H7 (cell line): Measurements from ENCODE around the gene PLCB2. TPM values are rescaled to one million over a fixed set of nuclear protein-coding genes. Genes with fewer than 3 reads are reported as not detected.

Source experiments
- DNase-seq: peaks from one replicate; pipeline ENCODE4 v3.0.0; 2012
- H3K27me3 ChIP-seq: 2 replicates; pipeline ENCODE4 v1.6.0; 2011; ENCODE audit warnings: mild to moderate bottlenecking, low read length; ENCODE audit not compliant: control insufficient read depth, insufficient read depth
- H3K36me3 ChIP-seq: replicated peaks from 2 replicates; pipeline ENCODE4 v1.5.1; 2011; ENCODE audit warnings: low read length; ENCODE audit not compliant: control insufficient read depth, insufficient read depth
- H3K4me3 ChIP-seq: 2 replicates; pipeline ENCODE4 v1.5.1; 2011; ENCODE audit warnings: low read depth, mild to moderate bottlenecking, control low read depth, low read length, moderate library complexity; ENCODE audit not compliant: insufficient read depth
- total RNA-seq: library from RNA; depleted of rRNA; stranded (reverse); fragments of >200 nt; shearing (Covaris generic); gene quantifications from 2 replicates; pipeline ENCODE4 v1.2.3, GENCODE V29; 2014

The PLCB2 gene
- total RNA-seq, 1 experiment from 2014 or later: 11.3 TPM

DNA sequence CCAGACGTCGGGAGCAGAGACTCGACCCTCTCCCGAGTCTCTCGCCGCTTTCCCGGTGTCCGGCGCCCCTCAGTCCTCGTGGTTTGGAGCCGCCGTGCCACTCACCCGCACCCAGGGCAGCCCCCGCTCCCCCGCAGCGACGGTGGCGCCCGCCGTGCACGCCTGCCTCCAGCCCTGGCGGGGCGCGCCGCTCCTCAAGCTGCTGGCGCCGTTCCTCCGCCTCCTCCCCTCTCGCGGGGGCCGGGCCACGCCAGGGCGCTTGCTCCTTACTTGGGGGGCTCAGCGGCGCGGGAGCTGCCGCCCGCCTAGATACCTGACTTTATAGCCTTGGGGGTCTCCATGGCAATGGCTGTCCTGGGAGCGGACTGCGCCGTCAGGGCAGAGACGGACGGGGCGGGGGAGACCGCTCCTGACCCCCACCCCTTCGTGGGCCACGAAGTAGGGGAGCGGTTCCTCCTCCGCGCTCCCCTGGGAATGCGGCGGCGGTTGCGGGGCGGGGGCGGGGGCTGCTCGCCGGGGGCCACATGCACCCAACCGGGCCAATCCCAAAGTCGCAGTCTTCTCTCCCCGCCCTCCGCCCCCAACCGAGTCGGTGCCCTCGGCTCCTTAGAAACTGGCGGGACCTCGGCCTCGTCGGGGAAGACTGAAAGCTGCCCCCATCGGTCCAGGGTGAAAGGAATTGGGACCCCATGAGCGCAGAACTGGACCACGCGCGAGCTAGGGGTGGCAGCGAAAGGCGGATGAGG is 24.7 kb downstream of the PLCB2 start, which contains the start of gene ANKRD63:
TSS of gene ANKRD63 (minus strand) at position 196 of the 746 bp plus-strand sequence. CDS start 478 bp downstream, outside the sequence.
- peaks cover 54% of the 10 kb centered on the region for H3K27me3 ChIP-seq
- H3K36me3 ChIP-seq: no peaks in the 10 kb centered on the region
- peak; percentile 87 for DNase-seq
- peak within 1 kb of the TSS; percentile 50 for H3K4me3 ChIP-seq

DNA sequence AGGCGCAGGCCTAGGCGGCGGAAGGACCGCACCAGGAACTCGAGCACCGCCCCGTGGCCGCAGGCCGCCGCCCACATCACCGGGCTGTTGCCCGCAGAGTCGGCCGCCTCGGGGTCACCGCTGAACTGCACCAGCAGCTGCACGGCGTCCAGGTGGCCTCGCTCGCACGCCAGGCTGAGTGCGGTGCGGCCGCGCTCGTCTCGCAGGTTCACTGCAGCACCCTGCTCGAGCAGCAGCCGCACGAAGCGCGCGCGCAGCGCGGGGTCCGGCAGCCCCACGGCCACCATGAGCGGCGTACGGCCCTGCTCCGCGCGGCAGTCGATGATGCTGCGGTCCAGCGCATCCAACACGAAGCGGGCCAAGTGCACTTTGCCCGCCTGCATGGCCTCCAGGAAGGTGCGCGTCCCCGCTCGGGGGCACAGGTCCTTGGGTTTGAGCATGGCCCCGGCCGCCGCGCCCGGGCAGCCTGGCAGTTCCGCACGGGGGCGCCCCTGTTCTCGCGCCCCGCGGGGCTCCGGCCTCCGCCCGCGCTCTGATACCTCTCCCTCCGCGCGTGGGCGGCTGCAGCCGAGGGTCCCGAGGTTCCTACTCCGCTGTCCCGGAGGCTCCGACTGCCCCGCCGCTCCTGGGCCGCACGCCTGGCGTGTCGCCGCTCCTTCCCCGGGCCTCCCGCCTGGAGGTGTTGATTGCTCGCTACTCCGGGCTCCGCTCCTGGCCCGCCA is 25.4 kb downstream of the PLCB2 start:
- H3K36me3 ChIP-seq: no peaks in the 10 kb centered on the region
- H3K27me3 ChIP-seq: peaks cover 54% of the 10 kb centered on the region
- peak; percentile 93 for DNase-seq
- H3K4me3 ChIP-seq: peak overlapping the region; percentile 50

DNA sequence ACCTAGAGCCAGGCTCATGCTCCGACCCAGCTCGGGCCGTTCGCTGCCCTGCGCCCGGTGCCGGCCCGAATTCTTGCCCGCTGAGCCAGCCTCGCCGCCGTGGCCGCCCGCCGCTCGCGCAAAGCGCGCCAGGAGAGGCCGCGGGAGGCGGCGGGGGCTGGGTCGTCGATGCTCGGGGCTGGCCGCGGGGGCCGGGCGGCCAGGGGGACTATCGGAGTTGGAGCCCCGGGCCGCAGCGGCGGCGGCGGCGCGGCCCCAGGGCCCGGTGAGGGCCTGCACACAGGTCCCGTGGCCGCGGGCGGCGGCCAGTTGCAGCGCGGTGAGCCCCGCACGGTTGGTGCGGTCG is 26.0 kb downstream of the PLCB2 start:
- no peak for DNase-seq
- Histone ChIP-seq H3K27me3 (peaks cover 54% of the 10 kb centered on the region), H3K36me3 (no peaks in the 10 kb centered on the region), H3K4me3 (peak overlapping the region; percentile 50)

DNA sequence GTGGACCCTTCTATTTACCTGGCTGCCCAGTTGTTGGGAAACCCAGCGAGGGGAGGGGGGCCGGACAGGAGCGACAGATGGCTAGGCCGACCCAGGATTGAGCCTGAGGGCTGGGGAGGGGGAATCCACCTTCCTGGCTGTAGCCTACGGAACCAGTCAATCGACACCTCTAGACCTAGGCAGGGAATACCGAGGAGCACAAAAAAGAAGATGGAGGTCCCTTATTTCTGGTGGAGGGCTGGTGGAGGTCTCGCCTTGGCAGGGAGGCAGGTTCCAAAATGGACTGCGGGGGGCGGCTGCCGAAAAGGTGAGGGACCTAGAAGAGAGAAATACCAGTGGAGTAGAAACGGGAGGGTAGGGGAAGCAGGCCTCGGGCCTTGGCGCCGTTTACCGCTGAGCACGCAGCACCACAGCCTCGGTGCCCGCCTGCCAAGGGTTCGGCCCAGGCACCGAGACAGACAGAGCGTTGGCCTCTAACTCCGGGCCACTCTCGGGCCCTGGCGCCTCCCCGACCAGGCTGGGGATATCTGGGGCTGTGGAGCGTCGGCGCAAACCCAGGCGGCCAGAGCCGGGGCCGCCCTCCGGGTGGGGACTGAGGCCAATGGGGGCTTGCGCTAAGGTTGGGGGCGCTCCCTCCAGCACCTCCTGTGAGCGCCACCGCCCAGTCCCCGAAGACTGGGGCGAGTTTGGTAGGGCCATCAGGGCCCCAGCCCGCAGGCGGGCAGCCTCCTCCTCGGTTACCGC is 26.5 kb downstream of the PLCB2 start:
- peak overlapping the region; percentile 31 for H3K4me3 ChIP-seq
- H3K27me3 ChIP-seq: peaks cover 54% of the 10 kb centered on the region
- no peaks in the 10 kb centered on the region for H3K36me3 ChIP-seq
- DNase-seq: peak; percentile 83

DNA sequence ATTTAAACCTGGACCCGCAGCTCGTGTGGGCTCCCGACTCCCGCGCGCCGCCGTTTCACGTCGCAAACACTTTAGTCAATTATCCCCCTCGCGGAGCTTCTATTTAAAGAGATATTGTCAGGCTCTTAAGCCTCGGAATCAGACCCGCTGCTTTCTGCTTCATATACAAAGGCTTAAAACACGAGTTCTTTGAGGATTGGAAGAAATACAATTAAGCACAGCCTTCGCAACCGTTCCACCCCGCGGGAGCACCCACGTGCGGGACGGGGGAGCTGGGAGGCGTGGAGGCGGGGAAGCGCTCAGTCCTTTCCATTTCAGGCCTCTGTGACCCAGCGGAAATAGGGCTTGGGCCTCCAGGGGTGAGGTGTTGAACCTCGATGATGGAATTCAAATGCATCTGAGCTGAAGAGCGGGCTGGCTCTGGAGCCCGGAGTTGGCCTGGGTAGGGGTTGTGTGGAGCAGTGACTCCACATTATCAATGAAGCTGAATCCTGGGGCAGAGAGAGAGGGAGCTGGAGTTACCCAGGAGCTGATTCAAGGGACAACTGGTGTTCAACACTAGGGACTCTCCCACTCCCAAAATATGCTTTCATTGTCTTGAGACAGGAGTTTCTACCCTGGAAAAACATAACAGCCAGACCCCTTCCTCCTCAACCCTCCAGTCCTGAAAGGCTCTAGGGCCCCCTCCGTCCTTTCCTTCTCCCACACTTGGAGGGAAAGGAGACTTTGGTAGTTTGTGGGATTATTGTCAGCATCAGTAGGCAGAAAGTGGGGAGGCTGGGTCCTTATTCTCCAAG is 27.3 kb downstream of the PLCB2 start:
- Histone ChIP-seq H3K36me3 (peaks cover 2% of the 10 kb centered on the region; the same call in 1 of the 2 replicates), H3K27me3 (peaks cover 54% of the 10 kb centered on the region), H3K4me3 (peak overlapping the region; percentile 30; the same call in 1 of the 2 replicates)
- peak; percentile 84 for DNase-seq

DNA sequence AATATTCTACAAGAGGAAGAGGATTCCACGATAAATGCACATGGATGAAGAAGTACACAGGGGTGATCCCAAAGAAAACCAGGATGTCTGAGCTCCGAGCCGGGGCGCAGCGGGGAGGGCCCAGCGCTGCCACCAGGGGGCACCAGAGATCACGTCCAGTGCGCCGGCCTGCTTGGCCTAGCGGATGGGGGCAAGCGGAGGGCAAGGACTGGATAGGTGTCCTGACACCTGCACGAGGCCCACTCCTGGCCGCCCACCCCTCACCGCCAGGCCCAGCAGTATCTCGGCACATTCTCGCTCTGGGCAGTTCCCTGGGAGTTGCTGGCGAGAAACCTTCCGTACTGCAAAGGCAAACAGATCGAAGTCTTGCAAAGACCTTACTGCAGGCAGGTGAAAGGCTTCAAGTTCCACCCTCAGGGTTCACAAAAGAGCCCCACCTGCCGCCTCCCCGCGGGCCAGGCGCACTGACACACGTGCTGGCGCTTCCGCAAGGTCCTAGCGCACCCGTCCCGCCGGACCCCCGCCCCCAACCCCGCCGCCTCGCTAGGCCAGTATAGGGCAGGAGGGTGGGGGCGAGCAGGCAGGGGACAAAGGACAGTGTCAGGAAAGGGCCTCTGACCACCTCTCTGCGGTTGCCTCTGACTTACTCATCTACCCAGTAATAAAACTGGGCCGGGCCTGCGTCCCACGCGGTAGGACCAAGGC is 28.1 kb downstream of the PLCB2 start:
- peaks cover 51% of the 10 kb centered on the region for H3K27me3 ChIP-seq
- H3K4me3 ChIP-seq: peak overlapping the region; percentile 30
- H3K36me3 ChIP-seq: peaks cover 2% of the 10 kb centered on the region; the same call in 1 of the 2 replicates
- DNase-seq: peak; percentile 96

DNA sequence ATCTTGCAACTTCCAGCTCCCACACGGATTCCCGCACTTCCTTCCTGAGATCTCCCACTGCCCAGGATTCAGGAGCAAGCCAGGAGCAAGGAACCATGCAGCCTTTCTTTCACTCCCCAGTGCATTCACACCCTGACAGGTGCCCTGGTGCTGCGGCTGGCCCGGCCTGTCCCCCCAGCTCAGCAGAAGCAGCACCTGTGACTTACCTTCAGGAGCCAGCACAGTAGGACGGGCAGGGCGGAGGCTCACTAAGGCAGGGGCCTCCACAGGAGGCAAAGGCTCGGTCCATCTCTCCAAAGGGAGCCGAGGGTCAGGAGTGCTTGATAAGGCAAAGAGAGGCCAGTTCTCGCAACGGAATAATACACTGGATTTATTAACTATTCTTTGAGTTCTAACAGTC is 29.7 kb downstream of the PLCB2 start:
- peaks cover 37% of the 10 kb centered on the region for H3K27me3 ChIP-seq
- peaks cover 3% of the 10 kb centered on the region for H3K36me3 ChIP-seq
- H3K4me3 ChIP-seq: no peak overlapping the region
- DNase-seq: no peak

DNA sequence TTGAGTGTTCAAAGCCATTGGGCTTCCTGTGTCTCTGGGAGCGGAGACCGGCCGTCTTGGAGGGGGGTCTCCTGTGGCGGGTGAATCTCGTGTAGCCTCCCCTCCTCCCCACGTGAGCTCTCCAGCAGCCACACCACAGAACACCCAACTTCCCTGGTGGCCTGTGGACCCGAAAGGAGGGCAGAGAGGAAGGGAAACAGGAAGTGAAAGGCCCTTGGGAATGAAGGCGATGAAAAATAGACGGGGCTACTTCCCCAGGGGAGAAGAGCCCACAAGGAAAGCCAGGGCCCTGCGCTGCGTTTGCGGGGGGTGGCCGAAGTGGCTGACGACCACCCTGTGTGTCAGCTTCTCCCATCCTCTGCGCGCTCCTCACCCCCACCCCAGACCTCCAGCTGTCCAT is 30.3 kb downstream of the PLCB2 start:
- Histone ChIP-seq H3K27me3 (peaks cover 31% of the 10 kb centered on the region), H3K36me3 (peaks cover 4% of the 10 kb centered on the region), H3K4me3 (no peak overlapping the region)
- DNase-seq: no peak

DNA sequence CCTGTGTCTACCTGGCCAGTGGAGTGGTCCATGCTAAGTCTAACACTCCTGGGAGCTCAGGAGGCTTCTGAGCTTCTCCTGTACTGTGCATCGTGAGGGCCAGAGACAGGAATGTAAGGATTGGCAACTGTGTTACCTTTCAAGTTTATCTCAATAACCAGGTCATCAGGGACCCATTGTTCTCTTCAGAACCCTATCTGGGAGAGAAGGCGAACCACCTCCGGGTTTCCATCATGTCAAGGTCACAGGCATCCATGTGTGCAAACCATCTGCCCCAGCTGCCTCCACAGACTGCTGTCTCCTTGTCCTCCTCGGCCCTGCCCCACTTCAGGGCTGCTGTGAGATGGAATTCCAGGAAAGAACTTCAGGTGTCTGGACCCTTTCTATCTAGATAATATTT is 30.8 kb downstream of the PLCB2 start:
- H3K36me3 ChIP-seq: peaks cover 4% of the 10 kb centered on the region
- no peak overlapping the region for H3K4me3 ChIP-seq
- DNase-seq: no peak
- peaks cover 26% of the 10 kb centered on the region for H3K27me3 ChIP-seq

DNA sequence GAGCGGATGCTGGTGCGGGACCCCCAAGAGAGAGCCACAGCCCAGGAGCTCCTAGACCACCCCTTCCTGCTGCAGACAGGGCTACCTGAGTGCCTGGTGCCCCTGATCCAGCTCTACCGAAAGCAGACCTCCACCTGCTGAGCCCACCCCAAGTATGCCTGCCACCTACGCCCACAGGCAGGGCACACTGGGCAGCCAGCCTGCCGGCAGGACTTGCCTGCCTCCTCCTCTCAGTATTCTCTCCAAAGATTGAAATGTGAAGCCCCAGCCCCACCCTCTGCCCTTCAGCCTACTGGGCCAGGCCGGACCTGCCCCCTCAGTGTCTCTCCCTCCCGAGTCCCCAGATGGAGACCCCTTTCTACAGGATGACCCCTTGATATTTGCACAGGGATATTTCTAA is 31.8 kb downstream of the PLCB2 start:
- Histone ChIP-seq H3K27me3 (peaks cover 16% of the 10 kb centered on the region), H3K36me3 (peaks cover 4% of the 10 kb centered on the region), H3K4me3 (no peak overlapping the region)
- DNase-seq: no peak

DNA sequence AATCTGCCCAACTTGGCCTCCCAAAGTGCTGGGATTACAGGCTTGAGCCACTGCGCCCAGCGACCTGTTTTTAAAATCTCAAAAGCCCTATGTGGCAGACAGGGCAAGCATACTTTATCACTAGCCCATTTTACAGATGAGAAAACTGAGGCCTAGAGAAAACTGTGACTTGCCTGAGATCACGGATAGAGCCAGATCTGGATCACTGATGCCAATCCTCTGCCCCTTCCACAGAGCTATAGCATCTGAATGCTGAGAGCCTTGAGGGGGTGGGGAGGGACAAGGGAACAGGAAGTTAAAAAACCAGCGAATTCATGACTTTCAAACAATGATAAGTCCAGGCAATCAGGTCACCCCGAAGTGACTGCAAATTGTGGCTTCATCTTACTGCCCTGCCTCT is 32.2 kb downstream of the PLCB2 start:
- Histone ChIP-seq H3K36me3 (peaks cover 4% of the 10 kb centered on the region), H3K4me3 (no peak overlapping the region), H3K27me3 (peaks cover 12% of the 10 kb centered on the region)
- no peak for DNase-seq

DNA sequence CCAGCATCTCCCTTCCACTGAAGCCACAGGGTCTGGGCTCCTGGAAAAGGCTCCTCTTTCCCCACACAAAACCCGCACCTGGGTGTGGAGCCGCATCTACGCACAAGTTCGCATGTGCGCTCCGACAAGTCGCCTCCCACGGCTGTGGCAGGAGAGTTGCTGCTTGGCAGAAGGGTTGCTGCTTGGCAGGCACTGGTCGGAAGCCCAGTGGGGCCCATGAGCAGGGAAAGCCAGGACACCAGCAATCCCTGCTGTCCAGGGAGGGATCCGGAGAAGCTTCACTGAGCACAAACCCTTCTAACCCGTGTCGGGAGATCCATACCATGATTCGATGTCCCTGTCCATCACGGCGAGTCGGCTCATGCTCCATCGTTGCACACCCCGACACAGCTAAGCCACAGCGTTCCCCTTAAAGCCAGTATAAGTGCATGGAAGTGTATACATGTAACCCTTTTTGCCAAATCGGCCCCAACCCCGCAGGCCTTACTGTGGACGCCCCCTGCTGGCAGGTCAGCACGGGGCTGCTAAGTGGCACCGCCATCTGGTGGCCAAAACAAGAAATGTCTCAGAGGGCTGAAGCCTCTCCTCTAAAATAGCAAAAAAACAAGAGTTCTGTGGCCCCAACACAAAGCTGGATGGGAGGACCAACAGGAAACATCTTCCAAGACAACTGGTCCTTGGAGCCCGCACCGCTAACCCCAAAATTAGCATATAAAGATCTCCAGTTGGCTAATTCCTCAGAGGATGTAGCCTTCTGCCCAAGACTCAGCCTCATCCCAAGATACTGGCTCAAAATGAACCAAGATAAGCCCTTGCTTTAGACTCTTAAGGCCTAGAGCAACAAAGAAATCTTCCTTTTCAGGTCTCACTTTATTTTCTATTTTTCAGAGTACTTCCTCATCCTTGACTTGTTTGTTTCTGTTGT is 33.1 kb downstream of the PLCB2 start:
- DNase-seq: peak; percentile 93
- Histone ChIP-seq H3K36me3 (peaks cover 4% of the 10 kb centered on the region), H3K27me3 (peaks cover 4% of the 10 kb centered on the region), H3K4me3 (no peak overlapping the region)

DNA sequence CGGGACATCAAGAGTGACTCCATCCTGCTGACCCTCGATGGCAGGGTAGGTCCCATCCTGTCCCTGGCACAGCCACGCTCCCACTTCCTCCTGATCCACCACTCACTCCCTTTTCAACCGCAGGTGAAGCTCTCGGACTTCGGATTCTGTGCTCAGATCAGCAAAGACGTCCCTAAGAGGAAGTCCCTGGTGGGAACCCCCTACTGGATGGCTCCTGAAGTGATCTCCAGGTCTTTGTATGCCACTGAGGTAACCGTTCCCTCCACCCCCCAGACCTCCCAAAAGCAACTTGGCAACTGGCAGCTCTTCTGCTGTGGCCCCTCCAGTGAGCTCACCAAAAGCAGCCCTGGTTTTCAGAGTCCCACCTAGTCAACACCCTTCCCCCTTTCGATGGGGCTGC is 34.3 kb downstream of the PLCB2 start:
- Histone ChIP-seq H3K36me3 (peaks cover 4% of the 10 kb centered on the region), H3K27me3 (no peaks in the 10 kb centered on the region), H3K4me3 (no peak overlapping the region)
- peak; percentile 57 for DNase-seq
